ENCODE data around the gene IRGC.
A peak's percentile ranks its signal among the peaks of the same experiment; 100 is the strongest.

The IRGC gene

DNA sequence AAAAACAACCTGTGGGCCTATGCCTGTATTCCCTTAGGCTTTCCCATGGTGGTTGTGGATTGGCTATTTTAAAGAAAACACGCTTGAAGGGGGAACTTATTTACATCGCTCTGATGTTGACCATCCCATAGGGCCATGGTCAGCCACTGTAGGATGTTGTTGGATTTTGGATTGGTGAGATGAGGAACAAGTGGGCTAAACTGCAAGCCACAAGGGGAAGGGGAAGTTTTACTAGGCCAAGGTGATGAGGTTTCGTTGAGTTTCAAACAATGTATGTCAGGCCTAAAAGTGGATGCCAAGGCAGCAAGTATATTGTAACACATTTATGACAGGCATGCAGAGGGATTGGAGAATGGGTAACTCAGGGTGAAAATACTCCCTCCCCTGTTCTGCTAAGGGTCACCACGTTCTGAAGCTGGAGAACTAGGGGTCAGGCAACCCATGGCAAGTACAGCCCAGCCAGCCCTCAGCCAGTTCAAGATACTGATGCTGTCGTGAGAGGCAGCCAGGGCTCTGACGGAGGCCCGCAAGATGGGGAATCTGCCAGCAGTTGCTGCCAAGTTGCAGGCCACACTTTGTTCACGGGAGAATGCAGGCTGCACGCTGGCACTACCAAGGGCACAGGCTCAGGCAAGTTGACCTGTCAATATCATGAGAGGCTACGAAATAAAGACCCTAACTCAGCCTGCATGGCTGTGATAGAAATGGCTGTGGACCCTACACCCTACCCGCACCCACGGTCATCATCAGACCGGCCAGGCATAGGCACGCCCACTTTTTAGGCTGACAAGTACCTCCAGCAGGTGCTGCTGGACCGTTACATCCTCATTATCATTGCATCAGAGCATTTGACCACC is 11.1 kb downstream of the IRGC start:
- no peak for DNase-seq

- DNase-seq, result no peak
Measured at GRCh38 chr19:43727593-43727853, 11.6 kb downstream of the IRGC start.

GRCh38 chr19:43729919-43730318 is 14.0 kb downstream of the IRGC start:
- no peak for DNase-seq

DNA sequence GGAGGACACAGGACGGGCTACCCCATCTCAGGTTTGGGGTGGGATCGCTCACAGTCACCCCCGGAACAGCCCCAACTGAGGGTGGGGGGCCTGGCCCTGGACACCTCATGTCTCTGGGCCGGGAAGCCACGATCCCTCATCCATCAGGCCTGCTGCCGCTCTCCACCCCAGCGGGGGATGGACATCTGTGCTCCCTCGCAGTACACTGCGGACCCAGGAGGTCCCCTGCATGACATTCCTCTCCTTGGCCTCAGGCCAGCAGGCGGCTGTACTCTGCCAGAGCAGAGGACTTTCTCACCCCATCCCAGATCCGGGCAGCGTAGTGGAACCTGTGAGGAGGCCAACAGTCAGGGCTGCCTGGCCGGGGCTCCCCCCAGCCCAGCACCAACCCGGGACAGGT is 15.5 kb downstream of the IRGC start:
- DNase-seq, result no peak

- no peak for DNase-seq
Measured at GRCh38 chr19:43731846-43732245, 16.0 kb downstream of the IRGC start.

DNA sequence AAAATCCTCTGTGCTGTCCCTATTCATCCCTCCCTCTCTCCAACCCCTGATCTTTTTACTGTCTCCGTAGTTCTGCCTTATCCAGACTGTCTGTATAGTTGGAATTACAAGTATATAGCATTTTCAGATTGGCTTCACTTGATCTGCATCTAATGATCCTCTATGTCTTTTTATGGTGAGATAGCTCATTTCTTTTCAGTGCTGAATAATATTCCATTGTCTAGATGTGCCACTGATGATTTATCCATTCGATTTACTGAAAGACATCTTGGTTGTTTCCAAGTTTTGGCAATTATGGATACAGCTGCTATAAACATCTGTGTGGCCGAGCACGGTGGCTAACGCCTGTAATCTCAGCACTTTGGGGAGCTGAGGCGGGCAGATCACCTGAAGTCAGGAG is 19.1 kb downstream of the IRGC start:
- DNase-seq, result no peak

- peak; percentile 21 for DNase-seq
Measured at GRCh38 chr19:43735957-43736356, 20.1 kb downstream of the IRGC start.

DNA sequence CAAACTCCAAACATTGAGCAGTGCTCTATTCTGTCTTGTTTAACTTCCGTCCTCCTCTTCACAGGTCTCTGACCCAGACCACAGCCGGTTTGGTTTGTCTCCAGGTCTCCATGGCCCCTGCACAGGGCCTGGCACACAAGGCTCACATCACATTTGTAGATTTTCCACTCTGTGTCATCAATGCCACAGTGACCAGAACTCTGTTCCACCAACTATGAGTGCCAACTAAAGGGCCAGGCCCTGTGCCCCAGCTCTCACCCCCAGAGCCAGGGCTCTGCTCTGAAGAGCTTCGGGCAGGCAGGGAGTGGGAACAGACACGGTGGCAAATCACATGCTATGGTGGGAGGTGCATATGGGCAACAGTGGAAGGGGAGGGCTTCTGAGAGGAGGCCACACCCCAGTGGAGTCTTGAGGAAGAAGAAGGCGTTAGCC is 22.9 kb downstream of the IRGC start:
- DNase-seq, result no peak

GRCh38 chr19:43739439-43740235 is 23.8 kb downstream of the IRGC start:
- no peak for DNase-seq

DNA sequence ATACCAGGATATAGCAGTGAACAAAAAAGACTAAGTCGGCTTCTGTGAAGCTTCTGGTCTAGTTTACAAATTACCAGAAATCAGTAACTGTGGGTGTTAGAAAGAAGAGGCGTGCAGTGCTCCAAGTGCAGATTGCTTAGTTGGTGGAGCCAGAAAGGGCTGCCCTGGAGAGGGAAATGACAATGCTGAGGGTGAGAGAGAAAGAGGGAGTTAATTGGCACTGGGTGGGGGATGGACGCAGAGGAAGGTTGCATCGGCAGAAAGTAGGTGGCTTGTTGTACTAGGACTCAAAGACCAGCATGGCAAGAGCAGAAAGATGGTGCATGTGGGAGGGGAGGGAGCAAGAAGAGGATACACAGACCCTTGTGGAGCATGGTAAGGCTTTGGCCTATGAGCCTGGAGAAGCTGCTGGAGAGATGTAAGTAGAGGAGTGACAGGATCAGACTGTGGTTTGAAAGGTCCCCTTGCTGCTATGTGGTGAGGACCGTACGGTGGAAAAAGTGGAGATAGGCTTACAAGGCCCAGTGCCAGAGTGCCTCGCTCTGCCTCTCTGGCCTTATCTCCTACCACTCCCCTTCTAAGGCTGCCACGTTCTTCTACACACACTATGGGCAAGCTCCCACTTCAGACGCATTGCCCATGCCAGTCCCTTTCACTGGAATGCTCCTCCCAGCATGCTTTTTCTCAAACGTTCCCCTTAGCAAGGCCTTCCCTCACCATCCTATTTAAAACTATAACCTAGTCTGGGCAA is 25.4 kb downstream of the IRGC start:
- no peak for DNase-seq

- DNase-seq, result peak; percentile 76
Measured at GRCh38 chr19:43743059-43743458, 27.2 kb downstream of the IRGC start.

- no peak for DNase-seq
Measured at GRCh38 chr19:43747557-43748204, 31.8 kb downstream of the IRGC start.

GRCh38 chr19:43748205-43748594 is 32.3 kb downstream of the IRGC start:
- DNase-seq, result no peak

DNA sequence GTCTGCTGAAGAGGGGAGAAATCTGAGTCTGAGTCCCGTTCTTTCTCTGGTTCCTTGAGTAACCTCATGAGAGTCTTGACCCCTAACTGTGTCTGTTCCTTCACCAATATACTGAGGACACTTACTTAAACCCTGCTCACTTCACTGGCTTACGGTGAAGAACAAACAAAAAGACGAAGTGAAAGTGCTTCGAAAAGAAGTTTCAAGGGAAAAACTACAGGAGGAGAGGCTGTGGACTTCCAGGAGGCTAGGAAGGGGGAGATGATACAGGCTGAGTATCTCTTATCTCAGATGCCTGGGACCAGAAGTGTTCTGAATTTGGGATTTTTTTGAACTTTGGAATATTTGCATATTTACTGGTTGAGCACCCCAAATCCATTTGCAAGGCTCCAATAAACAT is 32.8 kb downstream of the IRGC start:
- no peak for DNase-seq

GRCh38 chr19:43749152-43749551 is 33.3 kb downstream of the IRGC start:
- no peak for DNase-seq

GRCh38 chr19:43749898-43750297 is 34.0 kb downstream of the IRGC start:
- no peak for DNase-seq

DNA sequence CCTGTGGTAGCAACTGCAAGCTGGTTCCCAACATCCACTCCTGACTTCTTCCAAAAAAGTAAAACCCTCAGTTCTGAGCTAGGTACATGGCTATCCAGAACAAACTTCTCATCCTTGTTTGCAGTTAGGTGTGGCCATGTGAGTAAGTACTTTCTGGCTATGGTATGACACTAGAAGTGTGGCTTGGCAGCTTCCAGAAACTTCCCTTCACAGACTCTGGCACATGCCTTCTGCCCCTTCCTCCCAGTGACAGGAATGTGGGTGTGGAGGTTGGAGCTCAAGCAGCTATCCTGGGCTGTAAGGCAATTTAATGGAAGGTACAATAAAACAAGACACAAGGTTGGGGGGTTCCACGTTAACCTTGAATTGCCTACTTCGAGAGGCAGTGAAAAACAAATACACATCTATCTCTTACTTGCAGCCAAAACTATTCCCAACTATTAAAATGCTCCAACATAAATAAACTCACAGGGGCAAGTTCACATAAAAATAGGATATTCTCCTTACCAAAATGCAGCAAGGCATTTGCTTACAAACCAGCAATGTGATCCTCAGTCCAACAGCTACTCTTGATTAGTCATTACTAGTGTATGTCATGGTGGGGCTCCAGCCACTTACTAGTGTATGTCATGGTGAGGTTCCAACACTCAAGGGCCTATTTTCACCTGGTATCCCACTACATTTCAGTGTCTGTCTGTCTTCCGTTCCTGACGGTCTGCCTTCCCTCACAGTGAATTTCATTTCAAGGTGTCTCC is 35.8 kb downstream of the IRGC start:
- DNase-seq, result no peak

DNA sequence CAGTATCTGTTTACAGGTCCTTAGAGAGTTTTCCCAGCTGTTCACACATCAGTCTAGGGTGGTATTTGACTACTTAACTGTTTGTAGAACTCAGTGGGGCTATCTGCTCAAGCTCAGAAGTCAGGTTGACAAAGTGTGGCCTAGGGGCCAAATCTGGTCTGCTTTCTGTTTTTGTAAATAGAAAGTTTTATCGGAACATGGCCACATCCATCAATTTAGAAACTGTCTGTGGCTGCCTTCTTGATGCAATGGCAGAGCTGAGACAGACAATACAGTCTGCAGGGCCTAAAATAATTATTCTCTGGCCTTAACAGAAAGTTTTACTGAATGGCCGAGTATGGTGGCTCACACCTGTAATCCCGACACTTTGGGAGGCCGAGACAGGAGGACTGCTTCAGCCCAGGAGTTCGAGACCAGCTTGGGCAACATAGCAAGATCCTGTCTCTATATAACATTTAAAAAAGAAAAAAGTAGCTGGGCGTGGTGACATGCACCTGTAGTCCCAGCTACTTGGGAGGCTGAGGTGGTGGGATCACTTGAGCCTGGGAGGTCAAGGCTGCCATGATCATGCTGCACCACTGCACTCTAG is 36.5 kb downstream of the IRGC start:
- DNase-seq, result no peak

GRCh38 chr19:43754253-43754502 is 38.3 kb downstream of the IRGC start:
- DNase-seq, result no peak

- DNase-seq, result peak; percentile 98
Measured at GRCh38 chr19:43754503-43755255, 38.8 kb downstream of the IRGC start, which contains the start of gene SMG9. SMG9 (minus strand) TSS chr19:43754962; CDS start chr19:43750741, 4,221 bp downstream.

GRCh38 chr19:43755256-43755801 is 39.5 kb downstream of the IRGC start:
- DNase-seq, result peak; percentile 77

All from fibroblast of skin of abdomen (primary cell).